OCI-LY7 (cell line): ENCODE data around the gene CASP8AP2.

Source experiments
- CTCF ChIP-seq: fragments of 200-600 bp; sonication (generic); conservative IDR thresholded peaks from 2 replicates; pipeline ENCODE4 v1.5.1; 2014; ENCODE audit warnings: mild to moderate bottlenecking, antibody characterized with exemption, low read length, moderate library complexity, mixed read lengths
- EZH2phosphoT487 ChIP-seq: fragments of 200-600 bp; sonication (generic); IDR thresholded peaks from 2 replicates; pipeline ENCODE4 v1.6.1; 2018; ENCODE audit warnings: low read depth, borderline replicate concordance, mild to moderate bottlenecking, mixed run types, antibody characterized with exemption, low read length, moderate library complexity, mixed read lengths

GRCh38 chr6:89799756-89800155, 29.9 kb upstream of the CASP8AP2 start:
- TF ChIP-seq CTCF (no peak), EZH2phosphoT487 (no peak)
